SW 1271 (cell line): Measurements from ENCODE around the gene LDLRAD4.

Source experiments
- DNase-seq, 2 experiments: peaks; one replicate each; lab custom pipeline; 2025; lab: John Stamatoyannopoulos, UW

Gene LDLRAD4

DNA sequence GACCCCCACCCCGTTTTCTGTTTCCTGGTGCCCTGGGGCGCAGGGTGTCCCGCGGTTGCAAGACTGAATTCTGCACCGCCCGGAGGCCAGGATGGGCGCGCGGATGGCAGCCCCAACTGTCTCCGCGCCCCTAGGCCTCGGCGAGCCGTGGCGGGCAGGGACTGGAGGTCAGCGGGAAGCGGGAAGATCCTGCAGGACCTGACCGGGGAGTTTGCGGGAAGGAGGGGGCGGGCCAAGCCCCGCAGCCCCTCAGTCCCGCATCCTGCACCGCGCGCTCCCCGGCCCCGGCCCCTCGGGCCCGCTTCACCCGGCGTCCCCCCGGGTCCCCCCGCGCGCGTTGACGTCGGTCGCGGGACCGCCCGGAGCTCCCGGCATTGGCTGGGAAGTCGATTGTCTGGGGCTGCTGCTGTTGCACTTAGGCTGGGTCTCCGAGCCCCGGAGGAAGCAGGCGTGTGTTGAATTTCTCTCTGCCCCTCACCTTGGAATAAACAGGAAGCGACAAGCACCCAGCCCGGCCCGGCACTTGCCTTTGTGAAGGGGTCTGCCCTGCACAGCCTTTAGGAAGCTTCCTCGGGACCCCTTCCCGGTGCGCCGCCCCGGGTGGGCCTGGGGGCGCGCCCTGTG is at the start of gene LDLRAD4:
Gene LDLRAD4, plus strand, starts transcription at position 393 of the 624 bp plus-strand sequence.
- no peak for DNase-seq

GRCh38 chr18:13173578-13174145 is 44.9 kb upstream of the LDLRAD4 start:
- DNase-seq, result no peak

DNA sequence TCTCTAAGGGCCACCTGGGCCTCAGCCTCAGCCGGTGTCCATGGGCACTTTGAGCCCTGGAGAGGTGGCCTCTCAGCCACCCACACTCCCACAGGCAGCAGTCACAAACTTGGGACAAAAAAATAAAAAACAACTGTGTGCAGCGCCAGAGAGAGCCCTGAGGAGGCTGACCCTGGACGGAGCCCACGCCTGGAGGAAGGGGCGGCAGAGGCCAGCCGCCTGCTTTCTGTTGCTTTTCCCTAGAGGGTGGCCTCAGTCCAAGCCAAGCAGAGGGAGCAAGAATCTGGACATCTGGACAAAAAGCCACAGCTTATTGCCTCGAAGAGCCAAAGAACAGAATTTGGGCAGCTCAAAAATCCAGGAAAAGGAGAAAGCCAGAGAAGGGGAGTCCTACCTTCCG is 43.3 kb upstream of the LDLRAD4 start:
- no peak for DNase-seq

- DNase-seq, result no peak
Measured at GRCh38 chr18:13175754-13176210, 42.8 kb upstream of the LDLRAD4 start.

DNA sequence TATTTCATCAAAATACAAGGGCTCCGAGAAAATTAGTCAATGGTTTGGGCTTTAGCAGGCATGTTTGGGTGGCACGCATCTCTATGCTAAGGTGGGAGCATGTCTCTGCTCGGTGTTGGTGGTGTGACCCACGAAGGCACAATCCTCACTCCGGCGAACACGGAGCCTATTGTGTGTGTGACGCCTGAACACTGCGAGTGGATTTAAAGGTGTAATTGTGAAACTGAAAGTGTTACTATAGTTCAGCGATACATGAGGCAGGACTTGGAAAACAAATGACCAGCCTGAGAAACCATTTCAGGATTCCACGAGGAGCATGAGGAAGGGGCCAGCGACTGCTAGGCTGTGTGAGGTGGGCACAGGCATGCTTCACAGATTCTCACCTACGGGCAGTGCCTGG is 41.7 kb upstream of the LDLRAD4 start:
- DNase-seq, result no peak

DNA sequence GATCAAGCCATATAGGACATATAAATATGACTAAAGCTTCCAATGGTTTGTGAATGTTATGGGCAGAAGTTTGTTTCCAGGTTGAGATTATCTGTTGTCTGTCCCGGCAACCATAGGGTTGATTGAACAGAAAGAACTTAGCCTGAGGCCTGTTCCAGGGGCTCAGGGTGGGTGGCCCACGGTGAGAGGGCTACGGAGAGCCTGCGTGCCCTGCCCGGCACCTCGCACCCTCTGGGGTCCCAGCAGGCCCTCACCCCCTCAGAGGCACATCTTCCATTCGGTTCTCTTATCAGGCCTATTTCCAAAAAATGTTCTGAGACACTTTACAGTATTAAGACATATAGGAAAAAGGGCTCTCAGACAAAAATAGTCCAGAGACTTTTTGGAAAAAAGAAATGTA is 40.4 kb upstream of the LDLRAD4 start:
- no peak for DNase-seq

DNA sequence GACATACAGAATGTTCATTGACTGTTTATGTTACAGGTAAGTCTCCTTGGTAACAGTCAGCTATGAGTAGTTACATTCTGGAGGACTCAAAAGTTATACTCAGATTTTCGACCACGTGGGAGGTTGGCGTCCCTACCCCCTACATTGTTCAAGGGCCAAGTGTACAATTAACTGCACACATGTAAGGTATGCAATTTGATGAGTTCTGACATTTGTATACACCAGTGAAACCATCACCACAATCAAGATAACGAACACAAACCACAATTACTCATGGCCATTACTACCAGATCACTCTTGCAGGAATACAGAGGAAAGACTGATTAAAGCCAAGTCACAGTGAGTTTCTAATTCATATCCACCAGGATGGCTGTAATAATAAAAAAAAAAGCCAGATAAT is 39.6 kb upstream of the LDLRAD4 start:
- no peak for DNase-seq

DNA sequence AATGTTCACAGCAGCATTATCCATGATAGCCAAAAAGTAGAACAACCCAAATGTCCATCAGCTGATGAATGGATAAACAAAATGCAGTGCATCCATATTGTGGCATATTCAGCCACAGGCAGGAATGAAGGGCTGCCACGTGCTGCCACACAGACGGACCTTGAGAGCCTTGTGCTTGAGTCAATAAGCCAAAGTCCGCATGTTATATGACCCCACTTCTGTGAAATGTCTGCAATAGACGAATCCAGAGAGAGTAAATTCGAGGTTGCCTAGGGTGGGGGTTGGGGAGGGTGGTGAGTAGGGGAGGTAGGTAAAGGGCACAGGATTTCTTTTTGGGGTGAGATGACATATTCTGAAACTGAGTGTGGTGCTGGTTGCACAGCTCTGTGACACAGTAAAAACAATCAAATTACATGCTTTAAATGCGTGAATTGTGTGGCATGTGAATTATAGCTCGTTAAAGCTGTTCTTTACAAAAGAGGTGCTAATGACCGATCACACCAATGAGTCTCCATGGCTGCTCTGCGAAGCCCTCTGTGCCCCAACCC is 38.9 kb upstream of the LDLRAD4 start:
- DNase-seq, result no peak

DNA sequence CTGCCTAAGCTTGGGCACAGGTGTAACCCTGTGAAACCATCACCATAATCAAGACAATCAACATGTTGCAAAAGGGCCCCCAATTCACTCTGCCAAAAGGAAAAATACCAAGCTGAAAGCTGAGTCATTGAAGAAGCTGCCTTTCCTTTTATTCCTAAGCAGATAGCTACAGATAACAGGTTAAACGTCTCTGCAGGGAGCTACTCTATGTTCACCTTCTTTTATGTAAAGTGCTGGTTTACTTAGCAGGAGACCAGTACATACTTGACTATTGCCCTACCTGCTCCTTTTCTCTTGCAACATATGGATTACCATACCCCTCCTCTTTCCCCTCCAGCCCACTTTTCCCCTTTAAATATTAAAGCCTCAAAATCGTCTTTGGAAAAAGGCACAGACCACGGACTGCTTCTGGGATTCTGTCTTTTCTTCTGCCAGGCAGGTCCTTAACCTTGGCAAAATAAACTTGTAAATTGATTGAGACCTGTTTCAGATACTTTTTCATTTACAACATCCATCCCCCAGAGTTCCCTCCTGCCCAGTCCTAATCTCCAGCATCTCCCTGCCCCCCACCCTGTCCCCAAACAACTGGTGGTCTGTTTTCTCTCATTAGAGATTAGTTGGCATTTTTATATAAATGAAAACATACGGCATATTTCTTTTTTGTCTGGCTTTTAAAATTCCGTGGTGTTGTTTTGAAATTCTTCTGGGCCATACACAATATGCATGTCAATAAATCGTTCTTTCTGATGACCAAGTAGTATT is 37.8 kb upstream of the LDLRAD4 start:
- DNase-seq, result no peak

- no peak for DNase-seq
Measured at GRCh38 chr18:13181765-13182164, 36.8 kb upstream of the LDLRAD4 start.

- DNase-seq, result no peak
Measured at GRCh38 chr18:13183359-13183758, 35.2 kb upstream of the LDLRAD4 start.

DNA sequence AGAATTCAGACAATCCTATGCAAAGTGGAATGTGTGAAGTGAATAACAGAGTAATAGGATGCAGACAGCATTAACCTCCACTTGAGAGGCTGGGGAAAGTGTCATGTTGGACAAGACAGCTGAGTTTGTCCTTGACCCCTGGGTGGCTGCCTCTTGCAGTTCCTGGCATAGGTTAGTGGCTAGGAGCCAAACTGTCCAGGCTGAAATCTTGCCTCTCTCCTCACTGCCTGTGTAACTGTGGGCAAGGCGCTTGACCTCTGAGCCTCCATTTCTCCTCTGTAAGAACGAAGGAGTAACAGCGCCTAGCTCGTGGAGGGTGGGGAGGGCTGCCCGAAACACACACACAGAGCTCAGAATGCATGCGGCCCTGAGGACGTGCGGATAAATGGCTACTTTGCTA is 34.8 kb upstream of the LDLRAD4 start:
- no peak for DNase-seq

DNA sequence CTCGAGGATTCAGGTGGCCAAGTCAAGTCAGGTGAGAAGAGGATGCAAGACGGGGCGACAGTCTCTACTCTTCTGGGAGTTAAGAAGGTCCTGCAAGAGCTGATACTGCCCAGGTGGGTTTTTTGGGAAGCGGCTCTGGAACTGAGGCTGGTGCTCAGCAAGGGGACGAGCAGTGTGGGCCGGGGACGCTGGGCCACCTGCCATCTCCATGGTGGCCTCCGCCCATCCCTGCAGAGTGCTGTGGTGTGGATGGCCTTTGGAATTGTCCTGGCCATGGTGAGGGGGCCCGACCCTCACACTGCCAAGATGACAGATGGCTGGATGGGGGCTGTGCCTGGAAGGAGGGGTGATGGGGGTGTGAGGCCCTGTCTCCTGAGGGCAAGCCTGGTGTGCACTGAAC is 34.2 kb upstream of the LDLRAD4 start:
- DNase-seq, result no peak

GRCh38 chr18:13185675-13186198 is 32.8 kb upstream of the LDLRAD4 start:
- no peak for DNase-seq

DNA sequence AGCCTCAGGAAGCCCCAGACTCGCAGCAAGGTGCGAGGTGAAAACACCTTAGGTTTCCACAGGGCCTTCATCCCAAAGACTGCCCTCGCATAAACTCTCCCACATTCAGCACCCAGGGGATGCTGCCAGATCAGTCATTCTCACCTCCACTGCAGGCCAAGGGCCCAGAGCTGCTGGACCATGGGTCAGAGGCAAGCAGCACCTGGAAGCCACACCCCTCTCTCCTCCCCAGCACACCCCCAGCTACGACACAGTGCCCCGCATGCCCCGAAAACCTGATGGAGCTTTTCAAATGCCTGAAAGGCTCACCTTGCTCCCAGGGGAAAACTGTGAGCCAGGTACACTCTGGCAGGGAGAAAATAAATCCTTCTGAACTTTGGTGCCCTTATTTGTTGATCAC is 31.9 kb upstream of the LDLRAD4 start:
- DNase-seq, result no peak

GRCh38 chr18:13187498-13187897 is 31.1 kb upstream of the LDLRAD4 start:
- no peak for DNase-seq

- no peak for DNase-seq
Measured at GRCh38 chr18:13191031-13191430, 27.5 kb upstream of the LDLRAD4 start.

GRCh38 chr18:13191779-13192178 is 26.8 kb upstream of the LDLRAD4 start:
- no peak for DNase-seq

DNA sequence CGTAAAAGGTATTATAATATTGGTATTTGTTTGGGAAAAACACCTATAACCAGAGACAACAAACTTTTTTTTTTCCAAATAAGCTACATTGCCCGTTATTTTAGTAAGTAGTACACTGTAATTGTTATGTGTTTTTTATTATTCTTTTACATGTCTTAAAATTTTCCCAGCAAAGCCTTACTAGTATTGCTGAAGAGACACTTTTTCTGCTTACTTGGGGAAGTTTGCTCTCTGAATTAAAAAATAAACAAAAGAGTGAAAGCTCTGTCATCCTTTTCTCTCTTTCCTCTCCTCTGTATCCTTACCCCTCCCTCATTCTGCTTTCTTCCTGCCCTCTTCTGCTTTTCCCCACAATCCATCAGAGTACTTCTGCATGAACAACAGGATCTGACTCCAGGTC is 25.6 kb upstream of the LDLRAD4 start:
- no peak for DNase-seq

GRCh38 chr18:13194239-13194638 is 24.3 kb upstream of the LDLRAD4 start:
- no peak for DNase-seq

DNA sequence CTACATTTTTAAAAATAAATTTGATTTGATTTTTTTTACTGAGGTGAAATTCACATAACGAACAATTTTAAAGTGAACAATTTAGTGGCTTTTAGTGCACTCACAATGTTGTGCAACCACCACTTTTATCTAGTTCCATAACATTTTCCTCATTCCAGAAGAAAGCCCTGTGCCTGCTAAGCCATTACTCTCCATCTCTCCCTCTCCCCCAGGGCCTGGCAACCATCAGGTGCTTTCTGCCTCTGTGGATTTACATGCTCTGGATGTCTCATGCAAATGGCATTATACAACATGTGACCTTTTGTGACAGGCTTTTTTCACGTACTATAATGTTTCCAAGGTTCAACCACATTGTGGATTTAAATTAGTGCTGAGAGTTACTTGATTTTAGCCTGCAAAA is 19.9 kb upstream of the LDLRAD4 start:
- DNase-seq, result no peak

DNA sequence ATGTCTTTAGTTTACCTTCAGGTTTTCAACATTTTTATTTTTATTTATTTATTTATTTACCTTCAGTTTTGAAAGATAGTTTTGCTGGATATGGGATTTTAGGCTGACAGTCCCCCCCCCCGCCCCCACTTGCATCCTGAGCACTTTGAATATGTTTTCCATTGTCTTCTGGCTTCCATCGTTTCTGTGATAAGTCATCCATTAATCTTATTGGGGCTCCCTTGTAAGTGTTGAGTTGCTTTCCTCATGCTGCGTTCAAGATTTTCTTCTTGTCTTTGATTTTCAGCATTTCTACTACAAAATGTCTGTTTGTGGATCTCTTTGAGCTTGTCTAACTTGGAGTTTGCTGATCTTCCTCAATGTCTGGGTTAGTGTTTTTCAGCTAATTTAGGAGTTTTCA is 19.4 kb upstream of the LDLRAD4 start:
- no peak for DNase-seq

- no peak for DNase-seq
Measured at GRCh38 chr18:13201292-13201691, 17.3 kb upstream of the LDLRAD4 start.
